Heart left ventricle (tissue), 13 donors: ENCODE results near the gene NOC2L.

ENCODE experiments used
- POLR2A ChIP-seq, 2 donors: fragments of 450-650 bp; IDR thresholded peaks; one replicate each; pipeline ENCODE4 v1.6.1; 2017; ENCODE audit warnings: antibody characterized with exemption in 2 of 2, mild to moderate bottlenecking in 2 of 2, moderate library complexity in 2 of 2
- TF ChIP-seq, protein P1 (sequence below), 12 donors: fragments of 200-600 bp; sonication (generic) in 4 of 12; IDR thresholded peaks; one replicate each; pipeline versions ENCODE4 v1.5.0 to v1.8.0; 2018 to 2022; ENCODE audit warnings: antibody characterized with exemption in 12 of 12, mild to moderate bottlenecking in 5 of 12
- donor health status: ischemic (EF 13 %, LVEDD 7.1; RV severe dilation, severe dysfunction).
- donor health status: DM: no; HTN: yes; CAD: no.
- donor health status: DM: no; HTN: no; CAD: no.
- donor health status: ischemic (EF 25% LVEDD 6.9; RV normal size, moderate dysfunction).
- donor health status: ischemic (EF 25% LVEDD 5.7; RV mildly dilated, moderate dysfunction).
- donor health status: ischemic (EF 35%, LVEDD 5.7; RV mildly dilated, moderate dysfunction).
- donor health status: nonischemic (EF 11% LVEDD 7.7; RV severe dilation, severe dysfunction).
- donor health status: DM: yes; HTN: yes; CAD: no.
- donor health status: PGD.
- donor health status: ischemic (EF 29% LVEDD 5.4; RV normal size, mild dysfunction).
- donor health status: nonischemic (EF 23%, LVEDD 6.1; RV moderate dilation, normal function).

DNA sequence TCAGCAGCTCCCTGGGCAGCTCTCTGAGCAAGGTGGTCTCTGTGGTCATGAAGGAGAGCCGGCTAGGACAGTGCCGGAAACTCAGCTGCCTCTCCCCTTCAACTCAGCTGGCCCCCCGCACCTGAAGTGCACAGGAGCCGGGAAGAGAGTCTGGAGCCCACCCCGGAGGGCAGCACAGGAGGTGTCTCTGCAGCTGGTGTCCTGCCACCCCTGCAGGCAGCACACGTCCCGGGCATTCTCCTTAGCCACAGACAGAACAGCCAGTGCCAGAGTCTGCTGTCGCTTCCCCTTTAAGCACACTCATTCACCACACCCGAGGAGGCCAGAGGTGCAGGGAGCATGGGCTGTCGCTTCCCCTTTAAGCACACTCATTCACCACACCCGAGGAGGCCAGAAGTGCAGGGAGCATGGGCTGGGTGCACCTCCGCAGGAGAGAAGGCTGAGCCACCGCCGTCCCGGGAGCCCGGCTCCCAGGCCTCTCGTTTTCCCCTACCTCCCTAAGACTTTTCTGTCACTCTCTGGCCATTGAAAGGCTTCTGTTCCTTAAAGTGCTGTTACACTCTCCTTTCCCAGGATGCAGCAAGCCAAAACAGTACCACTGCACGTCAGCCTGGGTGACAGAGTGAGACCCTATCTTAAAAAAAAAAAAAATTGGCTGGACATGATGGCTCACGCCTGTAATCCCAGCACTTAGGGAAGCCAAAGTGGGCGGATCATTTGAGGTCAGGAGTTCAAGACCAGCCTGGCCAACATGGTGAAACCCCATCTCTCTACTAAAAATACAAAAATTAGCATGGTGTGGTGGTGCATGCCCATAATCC lies 52.2 kb downstream of the NOC2L start:
- TF ChIP-seq, protein P1, sequence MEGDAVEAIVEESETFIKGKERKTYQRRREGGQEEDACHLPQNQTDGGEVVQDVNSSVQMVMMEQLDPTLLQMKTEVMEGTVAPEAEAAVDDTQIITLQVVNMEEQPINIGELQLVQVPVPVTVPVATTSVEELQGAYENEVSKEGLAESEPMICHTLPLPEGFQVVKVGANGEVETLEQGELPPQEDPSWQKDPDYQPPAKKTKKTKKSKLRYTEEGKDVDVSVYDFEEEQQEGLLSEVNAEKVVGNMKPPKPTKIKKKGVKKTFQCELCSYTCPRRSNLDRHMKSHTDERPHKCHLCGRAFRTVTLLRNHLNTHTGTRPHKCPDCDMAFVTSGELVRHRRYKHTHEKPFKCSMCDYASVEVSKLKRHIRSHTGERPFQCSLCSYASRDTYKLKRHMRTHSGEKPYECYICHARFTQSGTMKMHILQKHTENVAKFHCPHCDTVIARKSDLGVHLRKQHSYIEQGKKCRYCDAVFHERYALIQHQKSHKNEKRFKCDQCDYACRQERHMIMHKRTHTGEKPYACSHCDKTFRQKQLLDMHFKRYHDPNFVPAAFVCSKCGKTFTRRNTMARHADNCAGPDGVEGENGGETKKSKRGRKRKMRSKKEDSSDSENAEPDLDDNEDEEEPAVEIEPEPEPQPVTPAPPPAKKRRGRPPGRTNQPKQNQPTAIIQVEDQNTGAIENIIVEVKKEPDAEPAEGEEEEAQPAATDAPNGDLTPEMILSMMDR (IDR thresholded peaks at IDR 0.05) = no peak
- no peak for TF ChIP-seq POLR2A (IDR thresholded peaks at IDR 0.05)
